Measurements from ENCODE around the gene C4orf50.
"Not testable (repeated sequence)": the region's sequence is repeated elsewhere in the genome, so short reads cannot be mapped to it uniquely, and the experiment has no call there.

The C4orf50 gene

GRCh38 chr4:5965225-5965624, 53.0 kb downstream of the C4orf50 start:
- no peak for DNase-seq

- DNase-seq: no peak
These were observed 54.2 kb downstream of the C4orf50 start for GRCh38 chr4:5964030-5964429.

GRCh38 chr4:5963611-5964010, 54.6 kb downstream of the C4orf50 start:
- no peak for DNase-seq

GRCh38 chr4:5962416-5962815, 55.8 kb downstream of the C4orf50 start:
- no peak for DNase-seq

GRCh38 chr4:5960252-5960880, 57.9 kb downstream of the C4orf50 start:
- no peak for DNase-seq

GRCh38 chr4:5959211-5959982, 58.8 kb downstream of the C4orf50 start:
- DNase-seq: no peak

- DNase-seq: no peak
These were observed 60.0 kb downstream of the C4orf50 start for GRCh38 chr4:5958199-5958735.

GRCh38 chr4:5957076-5957475, 61.2 kb downstream of the C4orf50 start:
- no peak for DNase-seq

GRCh38 chr4:5956285-5957021, 61.8 kb downstream of the C4orf50 start:
- DNase-seq: no peak

- DNase-seq: no peak
These were observed 62.4 kb downstream of the C4orf50 start for GRCh38 chr4:5955856-5956255.

GRCh38 chr4:5955201-5955821, 62.9 kb downstream of the C4orf50 start:
- DNase-seq: no peak

GRCh38 chr4:5954056-5954760, 64.0 kb downstream of the C4orf50 start:
- DNase-seq: no peak

GRCh38 chr4:5952975-5953951, 65.0 kb downstream of the C4orf50 start:
- DNase-seq: no peak

GRCh38 chr4:5952286-5952974, 65.8 kb downstream of the C4orf50 start:
- no peak for DNase-seq

GRCh38 chr4:5946653-5947052, 71.6 kb downstream of the C4orf50 start:
- DNase-seq: not testable (repeated sequence)

- no peak for DNase-seq
These were observed 72.3 kb downstream of the C4orf50 start for GRCh38 chr4:5945936-5946335.

GRCh38 chr4:5945171-5945570, 73.1 kb downstream of the C4orf50 start:
- no peak for DNase-seq

GRCh38 chr4:5943561-5943960, 74.7 kb downstream of the C4orf50 start:
- DNase-seq: no peak

GRCh38 chr4:5942947-5943346, 75.3 kb downstream of the C4orf50 start:
- DNase-seq: no peak

GRCh38 chr4:5941601-5942000, 76.6 kb downstream of the C4orf50 start:
- no peak for DNase-seq
